ENCODE results near the gene MAPK10. TPM values are rescaled to one million over a fixed set of nuclear protein-coding genes. Genes with fewer than 3 reads are reported as not detected.

The MAPK10 gene
- total and polyA plus RNA-seq, 10 of the 15 experiments (the other 5 are each of a cell fraction or from before 2014, with no cell fraction given): 1.1 to 4.2 (median 2.4) TPM

DNA sequence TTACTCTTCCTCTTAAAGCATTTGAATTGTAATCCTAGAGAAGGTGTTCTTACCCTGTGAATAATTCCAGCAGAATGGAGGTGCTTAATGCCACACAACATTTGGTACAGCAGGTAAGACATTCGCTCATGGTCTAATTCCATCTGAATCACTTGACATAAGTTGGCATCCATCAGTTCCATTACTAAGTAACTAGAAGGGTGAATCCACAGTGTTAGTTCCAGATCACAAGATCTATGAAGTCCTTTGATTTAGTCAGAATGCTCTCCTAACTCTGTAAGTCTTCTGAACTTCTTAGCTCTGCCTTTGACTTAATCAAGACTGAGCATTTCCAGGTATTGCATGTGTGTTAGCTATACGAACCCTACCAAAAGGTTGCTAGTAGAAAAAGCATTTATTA lies 258.0 kb downstream of the MAPK10 start (continued):
- TF ChIP-seq, protein P1, sequence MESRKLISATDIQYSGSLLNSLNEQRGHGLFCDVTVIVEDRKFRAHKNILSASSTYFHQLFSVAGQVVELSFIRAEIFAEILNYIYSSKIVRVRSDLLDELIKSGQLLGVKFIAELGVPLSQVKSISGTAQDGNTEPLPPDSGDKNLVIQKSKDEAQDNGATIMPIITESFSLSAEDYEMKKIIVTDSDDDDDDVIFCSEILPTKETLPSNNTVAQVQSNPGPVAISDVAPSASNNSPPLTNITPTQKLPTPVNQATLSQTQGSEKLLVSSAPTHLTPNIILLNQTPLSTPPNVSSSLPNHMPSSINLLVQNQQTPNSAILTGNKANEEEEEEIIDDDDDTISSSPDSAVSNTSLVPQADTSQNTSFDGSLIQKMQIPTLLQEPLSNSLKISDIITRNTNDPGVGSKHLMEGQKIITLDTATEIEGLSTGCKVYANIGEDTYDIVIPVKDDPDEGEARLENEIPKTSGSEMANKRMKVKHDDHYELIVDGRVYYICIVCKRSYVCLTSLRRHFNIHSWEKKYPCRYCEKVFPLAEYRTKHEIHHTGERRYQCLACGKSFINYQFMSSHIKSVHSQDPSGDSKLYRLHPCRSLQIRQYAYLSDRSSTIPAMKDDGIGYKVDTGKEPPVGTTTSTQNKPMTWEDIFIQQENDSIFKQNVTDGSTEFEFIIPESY (IDR thresholded peaks at IDR 0.05): no peak
- TF ChIP-seq, protein P2, sequence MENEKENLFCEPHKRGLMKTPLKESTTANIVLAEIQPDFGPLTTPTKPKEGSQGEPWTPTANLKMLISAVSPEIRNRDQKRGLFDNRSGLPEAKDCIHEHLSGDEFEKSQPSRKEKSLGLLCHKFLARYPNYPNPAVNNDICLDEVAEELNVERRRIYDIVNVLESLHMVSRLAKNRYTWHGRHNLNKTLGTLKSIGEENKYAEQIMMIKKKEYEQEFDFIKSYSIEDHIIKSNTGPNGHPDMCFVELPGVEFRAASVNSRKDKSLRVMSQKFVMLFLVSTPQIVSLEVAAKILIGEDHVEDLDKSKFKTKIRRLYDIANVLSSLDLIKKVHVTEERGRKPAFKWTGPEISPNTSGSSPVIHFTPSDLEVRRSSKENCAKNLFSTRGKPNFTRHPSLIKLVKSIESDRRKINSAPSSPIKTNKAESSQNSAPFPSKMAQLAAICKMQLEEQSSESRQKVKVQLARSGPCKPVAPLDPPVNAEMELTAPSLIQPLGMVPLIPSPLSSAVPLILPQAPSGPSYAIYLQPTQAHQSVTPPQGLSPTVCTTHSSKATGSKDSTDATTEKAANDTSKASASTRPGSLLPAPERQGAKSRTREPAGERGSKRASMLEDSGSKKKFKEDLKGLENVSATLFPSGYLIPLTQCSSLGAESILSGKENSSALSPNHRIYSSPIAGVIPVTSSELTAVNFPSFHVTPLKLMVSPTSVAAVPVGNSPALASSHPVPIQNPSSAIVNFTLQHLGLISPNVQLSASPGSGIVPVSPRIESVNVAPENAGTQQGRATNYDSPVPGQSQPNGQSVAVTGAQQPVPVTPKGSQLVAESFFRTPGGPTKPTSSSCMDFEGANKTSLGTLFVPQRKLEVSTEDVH (IDR thresholded peaks at IDR 0.05; ENCODE audit: low read depth, partially characterized antibody): no peak
- TF ChIP-seq POLR2AphosphoS5 (IDR thresholded peaks at IDR 0.05; ENCODE audit: low read length) (no peak), BMI1 (IDR thresholded peaks at IDR 0.05; ENCODE audit: borderline replicate concordance) (no peak), TARDBP (IDR thresholded peaks at IDR 0.05; ENCODE audit: borderline replicate concordance) (no peak), CEBPB (IDR thresholded peaks at IDR 0.05; ENCODE audit: borderline replicate concordance in 1 of 2, low read depth in 2 of 2, low read length in 2 of 2) (no peak)

DNA sequence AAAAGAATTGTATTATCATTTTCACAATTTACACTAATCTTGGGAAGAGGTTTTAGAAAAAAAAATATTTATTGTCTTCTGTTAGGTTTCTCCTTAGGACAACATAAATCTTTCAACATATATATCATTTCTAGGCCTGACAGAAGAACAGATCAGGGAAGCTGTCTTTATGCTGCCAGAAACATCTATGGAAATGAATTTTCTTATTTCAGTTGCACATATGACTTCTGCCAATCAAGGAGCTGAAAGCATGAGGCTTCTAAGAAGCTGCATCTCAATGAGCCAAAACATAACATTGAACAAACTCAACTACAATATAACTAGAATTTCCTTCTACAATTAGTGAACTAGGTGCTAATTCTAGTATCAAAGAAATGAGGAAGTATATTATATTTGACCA lies 258.4 kb downstream of the MAPK10 start:
- Histone ChIP-seq H3K9me3 (replicated peaks; ENCODE audit: control insufficient read depth, insufficient read depth, low read length) (no peaks in the 10 kb centered on the region), H4K20me1 (ENCODE audit: control insufficient read depth, insufficient read depth) (no peaks in the 10 kb centered on the region), H3K79me2 (ENCODE audit: control insufficient read depth, insufficient read depth, low read length) (no peaks in the 10 kb centered on the region), H3K4me2 (ENCODE audit: control insufficient read depth, insufficient read depth) (no peak overlapping the region), H2AFZ (ENCODE audit: control insufficient read depth, low read depth, low read length) (no peak overlapping the region), H3K27ac (ENCODE audit: control insufficient read depth, insufficient read depth) (no peak overlapping the region), H3K9ac (ENCODE audit: control insufficient read depth, insufficient read depth, low read length) (no peak overlapping the region), H3K36me3 (ENCODE audit: control insufficient read depth in 2 of 2, insufficient read depth in 2 of 2, low read length in 1 of 2) (no peaks in the 10 kb centered on the region), H3K27me3 (replicated peaks in 1 of 2; ENCODE audit: control insufficient read depth in 2 of 2, insufficient read depth in 2 of 2, low read length in 1 of 2) (no peaks in the 10 kb centered on the region), H3K4me1 (ENCODE audit: control insufficient read depth, insufficient read depth, low read length) (no peaks in the 10 kb centered on the region), H3K4me3 (no peak overlapping the region)
- CTCF ChIA-PET: no interaction called here
- intact Hi-C loops (cut with micrococcal nuclease; ENCODE audit: unreplicated experiment): no loop called here
- RAD21 ChIA-PET (ENCODE audit: unreplicated experiment): no interaction called here
- no peak for TF ChIP-seq SIX5 (IDR thresholded peaks at IDR 0.05; ENCODE audit: low read depth, low read length, severe bottlenecking)
- DNase-seq (ENCODE audit: low read depth, low spot score) (no peak), FAIRE-seq (no peak), ATAC-seq (no peak)
- SMC1A ChIA-PET (ENCODE audit: uncharacterized antibody, unreplicated experiment): no interaction called here
- no TSS peak for BruUV-seq (replicated peaks)
- POLR2A ChIA-PET: no interaction called here
- in situ Hi-C loops (cut with MboI): no loop called here

Measured in GM12878 (cell line).